Stimulated activated CD8-positive, alpha-beta memory T cell treated with anti-CD3 and anti-CD28 coated beads, Interleukin-12 subunit alpha, Interleukin-12 subunit beta, amount 100 ng/mL, for 1 hour (primary cell): Measurements from ENCODE around the gene OR1C1.
"Not testable (repeated sequence)": the region's sequence is repeated elsewhere in the genome, so short reads cannot be mapped to it uniquely, and the experiment has no call there.

ENCODE experiments used
- DNase-seq: peaks from one replicate; pipeline ENCODE4 v3.0.0-alpha.2; 2020; ENCODE audit warnings: low read depth

Gene OR1C1, protein sequence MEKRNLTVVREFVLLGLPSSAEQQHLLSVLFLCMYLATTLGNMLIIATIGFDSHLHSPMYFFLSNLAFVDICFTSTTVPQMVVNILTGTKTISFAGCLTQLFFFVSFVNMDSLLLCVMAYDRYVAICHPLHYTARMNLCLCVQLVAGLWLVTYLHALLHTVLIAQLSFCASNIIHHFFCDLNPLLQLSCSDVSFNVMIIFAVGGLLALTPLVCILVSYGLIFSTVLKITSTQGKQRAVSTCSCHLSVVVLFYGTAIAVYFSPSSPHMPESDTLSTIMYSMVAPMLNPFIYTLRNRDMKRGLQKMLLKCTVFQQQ

DNA sequence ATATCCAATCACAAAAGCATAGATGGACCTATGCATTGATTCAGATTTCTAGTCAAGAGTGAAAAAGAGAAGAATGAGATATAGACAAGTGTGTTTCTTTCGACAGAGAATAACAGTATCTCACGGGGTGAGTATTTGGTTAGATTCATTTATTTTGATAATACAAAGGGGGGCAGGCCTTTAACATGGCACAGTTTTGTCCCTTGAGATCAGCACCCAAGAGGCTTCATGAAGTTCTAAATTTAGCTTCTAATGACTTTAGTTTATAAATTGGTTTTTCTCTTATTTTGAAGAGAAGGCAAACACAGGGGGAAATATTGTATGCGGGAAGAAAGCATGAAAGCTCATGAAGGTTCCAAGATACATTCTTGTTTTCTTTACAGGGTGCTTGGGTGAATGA, at the start of gene OR1C1:
Gene OR1C1, minus strand, starts transcription at position 101 of the 400 bp plus-strand sequence. CDS start 2,150 bp downstream, outside the sequence.
- no peak for DNase-seq

DNA sequence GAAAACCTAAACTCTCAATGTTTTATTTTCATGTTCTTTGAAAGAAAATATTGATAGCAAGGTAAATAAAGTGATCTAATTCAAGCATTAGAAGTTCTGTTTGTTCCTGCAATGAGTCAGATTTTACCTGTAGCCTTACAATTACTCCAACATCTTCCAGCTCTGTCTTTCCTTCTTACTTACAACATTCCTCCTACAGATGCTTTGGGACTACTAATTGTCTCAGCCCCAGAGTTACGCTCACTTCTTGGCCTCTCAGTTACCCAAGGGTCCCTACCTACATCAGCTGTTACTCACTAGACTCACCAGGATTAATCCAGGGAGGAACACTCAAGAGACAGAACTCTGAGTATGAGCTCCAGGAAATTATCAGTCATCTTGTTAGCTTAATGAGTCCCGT, 37.2 kb upstream of the OR1C1 start:
- no peak for DNase-seq

DNA sequence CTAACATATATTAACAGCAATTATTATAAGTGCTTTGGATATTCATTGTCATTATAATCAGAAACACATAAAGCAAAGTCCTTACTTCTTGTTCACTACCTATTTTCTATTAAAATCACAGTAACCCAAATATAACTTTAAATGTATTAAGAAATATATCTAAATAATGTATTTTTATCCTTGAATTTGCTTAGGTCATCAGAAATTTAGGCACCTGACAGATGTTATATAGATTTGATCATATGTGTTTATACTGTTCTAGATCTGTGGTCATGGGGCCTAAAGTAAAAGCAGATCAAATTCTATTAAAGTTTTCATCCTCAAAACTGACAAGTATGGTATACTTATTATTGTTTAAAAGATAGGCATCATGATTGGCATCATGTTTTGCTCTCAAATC, 9.2 kb upstream of the OR1C1 start:
- DNase-seq = no peak

DNA sequence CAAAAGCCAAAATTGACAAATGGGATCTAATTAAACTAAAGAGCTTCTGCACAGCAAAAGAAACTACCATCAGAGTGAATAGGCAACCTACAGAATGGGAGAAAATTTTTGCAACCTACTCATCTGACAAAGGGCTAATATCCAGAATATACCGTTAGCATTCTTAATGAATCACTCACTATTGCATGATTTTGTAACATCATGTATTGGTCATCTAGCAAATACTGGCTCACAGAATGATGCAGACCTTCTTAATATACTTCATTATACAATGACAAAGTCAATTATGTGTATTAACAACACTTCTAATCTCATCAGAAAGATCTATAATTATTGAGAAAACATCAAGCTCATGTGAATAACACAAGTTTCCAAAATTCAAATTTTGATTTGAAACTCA, 6.0 kb downstream of the OR1C1 start:
- not testable (repeated sequence) for DNase-seq

- no peak for DNase-seq
Observed at GRCh38 chr1:247749870-247750269, 10.5 kb downstream of the OR1C1 start.

GRCh38 chr1:247748041-247748440, 12.3 kb downstream of the OR1C1 start, which contains the start of gene OR14A2:
OR14A2 (minus strand) TSS chr1:247748141.
- no peak for DNase-seq

GRCh38 chr1:247747616-247748015, 12.7 kb downstream of the OR1C1 start:
- DNase-seq = no peak

- no peak for DNase-seq
Observed at GRCh38 chr1:247746391-247746935, 13.9 kb downstream of the OR1C1 start.

DNA sequence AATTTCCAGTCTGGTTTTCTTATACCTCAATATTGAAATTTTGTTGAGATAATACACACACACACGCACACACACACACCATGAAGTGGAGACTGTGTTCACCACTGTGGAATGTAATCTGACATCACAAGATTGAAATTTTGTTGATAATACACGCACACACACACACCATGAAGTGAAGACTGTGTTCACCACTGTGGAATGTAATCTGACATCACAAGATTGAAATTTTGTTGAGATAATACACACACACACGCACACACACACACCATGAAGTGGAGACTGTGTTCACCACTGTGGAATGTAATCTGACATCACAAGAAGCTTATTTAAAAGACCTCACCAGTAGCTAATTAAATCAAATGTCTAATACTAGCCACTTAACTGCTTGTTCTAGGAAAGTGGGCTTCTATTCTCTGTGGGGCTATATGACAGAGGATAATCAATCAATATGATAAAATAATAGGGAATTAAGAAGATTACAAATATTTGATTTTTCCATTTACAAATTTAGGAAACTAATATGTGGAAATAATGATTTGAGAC, 18.1 kb downstream of the OR1C1 start:
- DNase-seq = not testable (repeated sequence)

DNA sequence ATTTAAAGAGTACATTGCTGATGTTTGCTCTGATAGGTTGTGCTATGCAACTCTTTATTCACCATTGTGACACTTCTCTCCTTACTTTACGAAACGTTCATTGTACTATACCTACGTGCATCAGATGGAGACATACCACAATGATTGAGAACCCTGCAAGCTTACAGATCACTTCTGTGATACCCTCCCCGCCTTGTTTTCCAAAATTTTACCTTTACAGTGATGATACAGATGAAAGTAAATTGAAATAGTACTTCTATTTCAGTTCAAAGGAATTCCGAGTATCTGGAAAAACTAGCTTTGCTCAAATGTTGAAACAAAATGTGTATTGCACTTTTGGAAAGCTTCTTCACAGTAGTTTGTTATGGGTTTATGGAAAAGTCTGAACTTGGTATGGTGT, 18.6 kb downstream of the OR1C1 start:
- no peak for DNase-seq

GRCh38 chr1:247740721-247741120, 19.6 kb downstream of the OR1C1 start:
- no peak for DNase-seq

DNA sequence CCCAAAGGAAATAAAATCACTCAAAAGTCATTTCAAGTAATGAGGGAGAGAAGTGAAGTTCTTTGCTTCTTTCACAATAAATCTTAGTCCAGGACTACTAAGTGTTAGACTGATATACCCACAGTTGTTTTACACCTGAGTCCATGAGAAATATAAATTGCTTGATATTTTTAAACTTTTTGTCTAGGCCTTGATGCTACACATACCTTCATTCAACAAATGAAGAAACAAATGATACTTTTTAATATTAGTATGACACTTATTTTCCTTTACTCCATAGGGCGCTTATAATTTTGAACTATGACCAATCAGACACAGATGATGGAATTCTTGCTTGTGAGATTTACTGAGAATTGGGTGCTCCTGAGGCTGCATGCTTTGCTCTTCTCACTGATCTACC, 22.0 kb downstream of the OR1C1 start, which contains the start of gene OR14K1:
Gene OR14K1, plus strand, starts transcription at position 301 of the 400 bp plus-strand sequence. Its CDS starts 0 bp downstream, at position 301.
- DNase-seq = no peak

- DNase-seq = no peak
Observed at GRCh38 chr1:247721222-247721621, 39.1 kb downstream of the OR1C1 start.

- no peak for DNase-seq
Observed at GRCh38 chr1:247716546-247716945, 43.8 kb downstream of the OR1C1 start, which contains the start of gene OR6F1. OR6F1 (minus strand) TSS chr1:247716646; CDS start chr1:247712755, 3,891 bp downstream.

GRCh38 chr1:247713753-247714152, 46.6 kb downstream of the OR1C1 start:
- DNase-seq = no peak

DNA sequence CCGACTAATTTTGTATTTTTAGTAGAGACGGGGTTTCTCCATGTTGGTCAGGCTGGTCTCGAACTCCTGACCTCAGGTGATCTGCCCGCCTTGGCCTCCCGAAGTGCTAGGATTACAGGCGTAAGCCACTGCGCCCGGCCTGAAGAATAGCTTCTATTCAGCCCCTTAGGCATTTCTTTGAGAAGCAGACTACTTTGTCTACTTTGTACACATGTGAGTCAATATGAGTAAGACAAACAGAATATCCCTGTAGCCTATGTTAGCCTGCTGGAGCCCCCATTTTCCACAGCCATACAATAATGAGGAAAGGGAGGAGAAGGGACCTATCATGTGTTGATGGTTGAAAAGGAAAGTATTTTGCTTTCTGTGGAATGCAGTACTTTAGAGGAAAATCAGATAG, 49.7 kb downstream of the OR1C1 start:
- DNase-seq = not testable (repeated sequence)
